Measurements from ENCODE around the gene HGFAC. TPM values are rescaled to one million over a fixed set of nuclear protein-coding genes. Genes with fewer than 3 reads are reported as not detected.
A peak's percentile ranks its signal among the peaks of the same experiment; 100 is the strongest.

HGFAC gene
- total and polyA plus RNA-seq, 2 donors, result 0.19 to 1.2 TPM

DNA sequence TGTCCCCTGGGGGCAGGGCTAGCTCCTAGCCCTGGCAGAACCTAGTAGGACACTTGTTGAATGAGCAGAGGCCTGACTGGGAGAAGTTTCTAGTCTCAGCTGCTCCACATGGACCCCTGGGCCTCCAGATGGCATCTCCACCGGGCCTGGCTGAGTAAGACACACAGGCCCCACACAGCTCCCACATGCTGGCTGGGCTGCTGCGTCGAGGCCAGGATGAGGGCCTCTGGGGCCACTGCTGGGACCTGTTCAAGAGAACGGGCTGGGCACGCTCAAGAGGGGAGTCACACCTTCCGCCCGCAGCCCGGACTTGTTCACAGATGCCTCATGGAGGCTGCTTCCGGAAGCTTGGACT, 4.2 kb upstream of the HGFAC start:
- H3K36me3 ChIP-seq (ENCODE audit: control insufficient read depth in 2 of 2, insufficient read depth in 2 of 2, low read length in 1 of 2), result peaks cover 0 to 3% of the 10 kb centered on the region in 2 donors
- H3K4me1 ChIP-seq (ENCODE audit: control insufficient read depth in 2 of 2, insufficient read depth in 2 of 2, low read length in 2 of 2), result peaks cover 0 to 2% of the 10 kb centered on the region in 2 donors
- no peaks in the 10 kb centered on the region for H3K27me3 ChIP-seq (ENCODE audit: control insufficient read depth in 2 of 2, insufficient read depth in 1 of 2, low read length in 1 of 2)
- DNase-seq (ENCODE audit: low read depth in 6 of 9, low spot score in 9 of 9), result no peak
- no peak overlapping the region for H3K4me3 ChIP-seq (ENCODE audit: low read length in 2 of 2)
- no peak overlapping the region for H3K27ac ChIP-seq (ENCODE audit: low read depth in 1 of 2, low read length in 1 of 2)
- 96% methylated on average over 9 of the region's 9 CpGs for WGBS
- H3K9me3 ChIP-seq (ENCODE audit: control insufficient read depth in 2 of 2, insufficient read depth in 1 of 2, low read length in 1 of 2), result no peaks in the 10 kb centered on the region

GRCh38 chr4:3437998-3438846, 3.5 kb upstream of the HGFAC start:
- no peak for DNase-seq (ENCODE audit: low read depth in 6 of 9, low spot score in 9 of 9)
- Histone ChIP-seq H3K36me3 (ENCODE audit: control insufficient read depth in 2 of 2, insufficient read depth in 2 of 2, low read length in 1 of 2) (no peaks in the 10 kb centered on the region), H3K9me3 (ENCODE audit: control insufficient read depth in 2 of 2, insufficient read depth in 1 of 2, low read length in 1 of 2) (no peaks in the 10 kb centered on the region), H3K4me1 (ENCODE audit: control insufficient read depth in 2 of 2, insufficient read depth in 2 of 2, low read length in 2 of 2) (peaks cover 0 to 2% of the 10 kb centered on the region in 2 donors), H3K4me3 (ENCODE audit: low read length in 2 of 2) (no peak overlapping the region), H3K27me3 (ENCODE audit: control insufficient read depth in 2 of 2, insufficient read depth in 1 of 2, low read length in 1 of 2) (no peaks in the 10 kb centered on the region), H3K27ac (ENCODE audit: low read depth in 1 of 2, low read length in 1 of 2) (no peak overlapping the region)
- 93% methylated on average over 28 of the region's 28 CpGs for WGBS

DNA sequence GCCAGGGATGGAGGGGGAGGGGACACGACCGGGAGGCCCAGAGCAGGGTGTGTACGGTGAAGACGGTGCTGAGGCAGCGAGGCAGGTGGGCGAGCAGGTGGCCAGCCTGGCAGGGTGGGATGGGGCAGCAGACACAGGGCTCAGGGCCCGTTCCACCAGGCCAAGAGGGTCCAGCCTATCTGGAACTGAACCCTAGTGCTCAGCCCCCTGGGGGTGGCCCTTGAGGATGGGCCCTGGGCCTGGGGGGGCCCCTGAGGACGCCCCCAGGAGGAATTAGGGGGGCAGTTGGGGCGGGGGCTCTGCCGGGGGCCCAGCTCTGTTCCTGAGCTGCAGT, 3.0 kb upstream of the HGFAC start:
- Histone ChIP-seq H3K27ac (ENCODE audit: low read depth in 1 of 2, low read length in 1 of 2) (no peak overlapping the region), H3K27me3 (ENCODE audit: control insufficient read depth in 2 of 2, insufficient read depth in 1 of 2, low read length in 1 of 2) (no peaks in the 10 kb centered on the region), H3K4me3 (ENCODE audit: low read length in 2 of 2) (no peak overlapping the region), H3K4me1 (ENCODE audit: control insufficient read depth in 2 of 2, insufficient read depth in 2 of 2, low read length in 2 of 2) (peaks cover 0 to 2% of the 10 kb centered on the region in 2 donors), H3K36me3 (ENCODE audit: control insufficient read depth in 2 of 2, insufficient read depth in 2 of 2, low read length in 1 of 2) (no peaks in the 10 kb centered on the region), H3K9me3 (ENCODE audit: control insufficient read depth in 2 of 2, insufficient read depth in 1 of 2, low read length in 1 of 2) (no peaks in the 10 kb centered on the region)
- WGBS, result 90% methylated on average over 10 of the region's 10 CpGs
- DNase-seq (ENCODE audit: low read depth in 6 of 9, low spot score in 9 of 9), result no peak

GRCh38 chr4:3439391-3439790, 2.4 kb upstream of the HGFAC start:
- H3K4me1 ChIP-seq (ENCODE audit: control insufficient read depth in 2 of 2, insufficient read depth in 2 of 2, low read length in 2 of 2), result peaks cover 0 to 2% of the 10 kb centered on the region in 2 donors
- H3K27ac ChIP-seq (ENCODE audit: low read depth in 1 of 2, low read length in 1 of 2), result no peak overlapping the region
- H3K4me3 ChIP-seq (ENCODE audit: low read length in 2 of 2), result no peak overlapping the region
- no peak for DNase-seq (ENCODE audit: low read depth in 6 of 9, low spot score in 9 of 9)
- no peaks in the 10 kb centered on the region for H3K36me3 ChIP-seq (ENCODE audit: control insufficient read depth in 2 of 2, insufficient read depth in 2 of 2, low read length in 1 of 2)
- H3K27me3 ChIP-seq (ENCODE audit: control insufficient read depth in 2 of 2, insufficient read depth in 1 of 2, low read length in 1 of 2), result no peaks in the 10 kb centered on the region
- 89% methylated on average over 16 of the region's 16 CpGs for WGBS
- H3K9me3 ChIP-seq (ENCODE audit: control insufficient read depth in 2 of 2, insufficient read depth in 1 of 2, low read length in 1 of 2), result no peaks in the 10 kb centered on the region

- peaks cover 0 to 2% of the 10 kb centered on the region in 2 donors for H3K4me1 ChIP-seq (ENCODE audit: control insufficient read depth in 2 of 2, insufficient read depth in 2 of 2, low read length in 2 of 2)
- no peaks in the 10 kb centered on the region for H3K27me3 ChIP-seq (ENCODE audit: control insufficient read depth in 2 of 2, insufficient read depth in 1 of 2, low read length in 1 of 2)
- H3K4me3 ChIP-seq (ENCODE audit: low read length in 2 of 2), result no peak overlapping the region
- WGBS, result 89% methylated on average over 7 of the region's 7 CpGs
- H3K9me3 ChIP-seq (ENCODE audit: control insufficient read depth in 2 of 2, insufficient read depth in 1 of 2, low read length in 1 of 2), result no peaks in the 10 kb centered on the region
- H3K36me3 ChIP-seq (ENCODE audit: control insufficient read depth in 2 of 2, insufficient read depth in 2 of 2, low read length in 1 of 2), result no peaks in the 10 kb centered on the region
- no peak for DNase-seq (ENCODE audit: low read depth in 6 of 9, low spot score in 9 of 9)
- H3K27ac ChIP-seq (ENCODE audit: low read depth in 1 of 2, low read length in 1 of 2), result no peak overlapping the region
These were observed 1.8 kb upstream of the HGFAC start for GRCh38 chr4:3440011-3440410.

GRCh38 chr4:3440979-3441500, 728 bp upstream of the HGFAC start:
- WGBS, result 92% methylated on average over 15 of the region's 15 CpGs
- H3K4me3 ChIP-seq (ENCODE audit: low read length in 2 of 2), result no peak overlapping the region
- no peaks in the 10 kb centered on the region for H3K9me3 ChIP-seq (ENCODE audit: control insufficient read depth in 2 of 2, insufficient read depth in 1 of 2, low read length in 1 of 2)
- no peak overlapping the region for H3K27ac ChIP-seq (ENCODE audit: low read depth in 1 of 2, low read length in 1 of 2)
- H3K27me3 ChIP-seq (ENCODE audit: control insufficient read depth in 2 of 2, insufficient read depth in 1 of 2, low read length in 1 of 2), result no peaks in the 10 kb centered on the region
- H3K4me1 ChIP-seq (ENCODE audit: control insufficient read depth in 2 of 2, insufficient read depth in 2 of 2, low read length in 2 of 2), result peaks cover 0 to 2% of the 10 kb centered on the region in 2 donors
- no peak for DNase-seq (ENCODE audit: low read depth in 6 of 9, low spot score in 9 of 9)
- no peaks in the 10 kb centered on the region for H3K36me3 ChIP-seq (ENCODE audit: control insufficient read depth in 2 of 2, insufficient read depth in 2 of 2, low read length in 1 of 2)

DNA sequence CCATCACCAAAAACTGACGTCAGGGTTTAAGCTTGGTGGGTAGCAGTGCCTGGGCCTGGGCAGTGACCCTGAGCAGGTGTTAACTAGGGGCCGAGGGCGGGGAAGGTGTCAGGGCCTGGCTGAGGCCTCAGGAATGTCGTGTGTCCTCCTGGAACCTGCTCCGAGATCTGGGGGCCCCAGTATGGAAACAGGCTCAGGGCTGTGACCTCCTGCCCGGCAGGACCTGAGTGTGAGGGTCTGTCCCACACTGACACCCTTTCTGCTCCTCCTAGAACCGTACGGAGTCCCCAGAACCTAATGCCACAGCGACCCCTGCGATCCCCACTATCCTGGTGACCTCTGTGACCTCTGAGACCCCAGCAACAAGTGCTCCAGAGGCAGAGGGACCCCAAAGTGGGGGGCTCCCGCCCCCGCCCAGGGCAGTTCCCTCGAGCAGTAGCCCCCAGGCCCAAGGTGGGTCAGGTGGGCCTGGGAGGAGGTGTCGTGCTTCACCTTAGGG, 741 bp downstream of the HGFAC start:
- Histone ChIP-seq H3K27ac (ENCODE audit: low read depth in 1 of 2, low read length in 1 of 2) (no peak overlapping the region), H3K4me3 (ENCODE audit: low read length in 2 of 2) (no peak overlapping the region), H3K27me3 (ENCODE audit: control insufficient read depth in 2 of 2, insufficient read depth in 1 of 2, low read length in 1 of 2) (no peaks in the 10 kb centered on the region), H3K36me3 (ENCODE audit: control insufficient read depth in 2 of 2, insufficient read depth in 2 of 2, low read length in 1 of 2) (no peaks in the 10 kb centered on the region), H3K4me1 (ENCODE audit: control insufficient read depth in 2 of 2, insufficient read depth in 2 of 2, low read length in 2 of 2) (peaks cover 0 to 1% of the 10 kb centered on the region in 2 donors), H3K9me3 (ENCODE audit: control insufficient read depth in 2 of 2, insufficient read depth in 1 of 2, low read length in 1 of 2) (no peaks in the 10 kb centered on the region)
- WGBS, result 93% methylated on average over 14 of the region's 14 CpGs
- DNase-seq (ENCODE audit: low read depth in 6 of 9, low spot score in 9 of 9), result no peak

GRCh38 chr4:3442959-3443749, 1.4 kb downstream of the HGFAC start:
- Histone ChIP-seq H3K27ac (ENCODE audit: low read depth in 1 of 2, low read length in 1 of 2) (no peak overlapping the region), H3K27me3 (ENCODE audit: control insufficient read depth in 2 of 2, insufficient read depth in 1 of 2, low read length in 1 of 2) (no peaks in the 10 kb centered on the region), H3K9me3 (ENCODE audit: control insufficient read depth in 2 of 2, insufficient read depth in 1 of 2, low read length in 1 of 2) (no peaks in the 10 kb centered on the region), H3K36me3 (ENCODE audit: control insufficient read depth in 2 of 2, insufficient read depth in 2 of 2, low read length in 1 of 2) (no peaks in the 10 kb centered on the region), H3K4me3 (ENCODE audit: low read length in 2 of 2) (no peak overlapping the region), H3K4me1 (ENCODE audit: control insufficient read depth in 2 of 2, insufficient read depth in 2 of 2, low read length in 2 of 2) (no peaks in the 10 kb centered on the region)
- peak in 8 of 9 donors; percentile 13 to 65 (median 32) for DNase-seq (ENCODE audit: low read depth in 6 of 9, low spot score in 9 of 9)
- 43% methylated on average over 36 of the region's 36 CpGs for WGBS

- Histone ChIP-seq H3K27me3 (ENCODE audit: control insufficient read depth in 2 of 2, insufficient read depth in 1 of 2, low read length in 1 of 2) (no peaks in the 10 kb centered on the region), H3K27ac (ENCODE audit: low read depth in 1 of 2, low read length in 1 of 2) (no peak overlapping the region), H3K36me3 (ENCODE audit: control insufficient read depth in 2 of 2, insufficient read depth in 2 of 2, low read length in 1 of 2) (no peaks in the 10 kb centered on the region), H3K4me3 (ENCODE audit: low read length in 2 of 2) (no peak overlapping the region), H3K9me3 (ENCODE audit: control insufficient read depth in 2 of 2, insufficient read depth in 1 of 2, low read length in 1 of 2) (no peaks in the 10 kb centered on the region), H3K4me1 (ENCODE audit: control insufficient read depth in 2 of 2, insufficient read depth in 2 of 2, low read length in 2 of 2) (no peaks in the 10 kb centered on the region)
- 75% methylated on average over 17 of the region's 17 CpGs for WGBS
- no peak for DNase-seq (ENCODE audit: low read depth in 6 of 9, low spot score in 9 of 9)
These were observed 2.1 kb downstream of the HGFAC start for GRCh38 chr4:3443750-3444309.
